Mucosa of descending colon (tissue), 3 donors: Measurements from ENCODE around the gene TRPM1. TPM values are rescaled to one million over a fixed set of nuclear protein-coding genes. Genes with fewer than 3 reads are reported as not detected.

Experiments used
- ATAC-seq: fragments of 200-7000 bp; cut with Tn5 transposase; one replicate; pipeline ENCODE4 v1.9.1; 2020; ENCODE audit warnings: mild to moderate bottlenecking, moderate library complexity
- DNase-seq, 3 donors: peaks; one replicate each; pipeline ENCODE4 v3.0.0-alpha.2; 2020
- H3K36me3 ChIP-seq: fragments of 200-600 bp; one replicate; pipeline ENCODE4 v1.8.0; 2021; ENCODE audit warnings: low read depth, mild to moderate bottlenecking
- H3K4me1 ChIP-seq: fragments of 200-600 bp; one replicate; pipeline ENCODE4 v1.8.0; 2021; ENCODE audit warnings: low read depth, mild to moderate bottlenecking
- H3K4me3 ChIP-seq: fragments of 200-600 bp; one replicate; pipeline ENCODE4 v1.8.0; 2021; ENCODE audit warnings: mild to moderate bottlenecking
- H3K9me3 ChIP-seq: fragments of 200-600 bp; one replicate; pipeline ENCODE4 v1.8.0; 2021; ENCODE audit warnings: mild to moderate bottlenecking
- intact Hi-C, 2 donors: fragments of 100-400 bp; cut with DNase I in 1 of 2; cut with micrococcal nuclease in 1 of 2; formaldehyde crosslinking; loops; one replicate each; pipeline versions ENCODE4 v1.11.0 to v1.11.1; 2022; cut with DNase I, micrococcal nuclease
- total RNA-seq, 3 donors: library from RNA; stranded (reverse); fragmentation: NEBNext Ultra II Directional in 2 of 3; extraction: Animal tissue kit (Norgen Biotek cat#: 25700) in 2 of 3; gene quantifications; one replicate each; pipeline versions ENCODE4 v1.2.1 to v1.2.4, GENCODE V29; 2021 to 2023
- TF ChIP-seq, protein P1 (sequence below): fragments of 200-600 bp; IDR thresholded peaks from one replicate; pipeline ENCODE4 v1.8.0; 2022; ENCODE audit warnings: antibody characterized with exemption, mild to moderate bottlenecking
- donor health status: DM: no; HTN: no; CAD: no; lungs with moderate emphysema.
- donor health status: DM: no; HTN: no; CAD: no.
- donor health status: DM: no; HTN: yes; CAD: no.

TRPM1 gene
- total RNA-seq, 3 donors from 2014 or later, result not detected

DNA sequence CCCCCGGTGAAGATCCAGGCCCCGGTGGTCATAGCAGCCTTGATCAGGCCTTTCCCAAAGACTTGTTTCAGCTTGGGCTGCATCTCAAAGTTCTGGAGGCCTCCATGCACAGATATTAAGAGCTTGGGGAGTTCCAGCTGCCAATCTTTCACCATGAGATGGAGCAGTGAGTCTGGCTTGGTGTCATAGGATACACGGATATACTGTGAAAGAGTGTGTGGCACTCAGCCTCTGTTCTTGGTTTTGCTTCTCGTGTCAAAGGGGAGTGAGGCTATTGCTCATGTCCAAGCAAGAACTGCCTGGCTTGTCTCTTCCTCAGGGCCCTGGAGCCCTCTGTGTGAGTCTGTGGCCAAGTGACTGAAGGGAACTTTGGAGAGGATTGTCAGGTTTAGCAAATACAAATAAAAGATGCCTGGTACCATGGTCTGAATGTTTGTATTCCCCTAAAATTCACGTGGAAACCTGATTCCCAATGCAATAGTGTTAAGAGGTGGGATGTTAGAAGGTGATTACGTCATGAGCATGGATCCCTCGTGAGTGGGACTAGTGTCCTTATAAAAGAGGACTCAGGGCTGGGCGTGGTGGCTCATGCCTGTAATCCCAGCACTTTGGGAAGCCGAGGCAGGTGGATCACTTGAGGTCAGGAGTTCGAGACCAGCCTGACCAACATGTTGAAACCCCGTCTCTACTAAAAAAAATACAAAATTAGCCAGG lies 33.5 kb downstream of the TRPM1 start:
- Histone ChIP-seq H3K4me1 (no peaks in the 10 kb centered on the region), H3K36me3 (no peaks in the 10 kb centered on the region), H3K9me3 (no peaks in the 10 kb centered on the region), H3K4me3 (no peak overlapping the region)
- TF ChIP-seq, protein P1, sequence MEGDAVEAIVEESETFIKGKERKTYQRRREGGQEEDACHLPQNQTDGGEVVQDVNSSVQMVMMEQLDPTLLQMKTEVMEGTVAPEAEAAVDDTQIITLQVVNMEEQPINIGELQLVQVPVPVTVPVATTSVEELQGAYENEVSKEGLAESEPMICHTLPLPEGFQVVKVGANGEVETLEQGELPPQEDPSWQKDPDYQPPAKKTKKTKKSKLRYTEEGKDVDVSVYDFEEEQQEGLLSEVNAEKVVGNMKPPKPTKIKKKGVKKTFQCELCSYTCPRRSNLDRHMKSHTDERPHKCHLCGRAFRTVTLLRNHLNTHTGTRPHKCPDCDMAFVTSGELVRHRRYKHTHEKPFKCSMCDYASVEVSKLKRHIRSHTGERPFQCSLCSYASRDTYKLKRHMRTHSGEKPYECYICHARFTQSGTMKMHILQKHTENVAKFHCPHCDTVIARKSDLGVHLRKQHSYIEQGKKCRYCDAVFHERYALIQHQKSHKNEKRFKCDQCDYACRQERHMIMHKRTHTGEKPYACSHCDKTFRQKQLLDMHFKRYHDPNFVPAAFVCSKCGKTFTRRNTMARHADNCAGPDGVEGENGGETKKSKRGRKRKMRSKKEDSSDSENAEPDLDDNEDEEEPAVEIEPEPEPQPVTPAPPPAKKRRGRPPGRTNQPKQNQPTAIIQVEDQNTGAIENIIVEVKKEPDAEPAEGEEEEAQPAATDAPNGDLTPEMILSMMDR, result no peak
- DNase-seq, result no peak
- no peak for ATAC-seq
- intact Hi-C loops, result loop anchor here in 1 of 2 donors (10.0 kb wide), 1 partner anchor 53 kb away; no protein-coding TSS in a partner anchor

DNA sequence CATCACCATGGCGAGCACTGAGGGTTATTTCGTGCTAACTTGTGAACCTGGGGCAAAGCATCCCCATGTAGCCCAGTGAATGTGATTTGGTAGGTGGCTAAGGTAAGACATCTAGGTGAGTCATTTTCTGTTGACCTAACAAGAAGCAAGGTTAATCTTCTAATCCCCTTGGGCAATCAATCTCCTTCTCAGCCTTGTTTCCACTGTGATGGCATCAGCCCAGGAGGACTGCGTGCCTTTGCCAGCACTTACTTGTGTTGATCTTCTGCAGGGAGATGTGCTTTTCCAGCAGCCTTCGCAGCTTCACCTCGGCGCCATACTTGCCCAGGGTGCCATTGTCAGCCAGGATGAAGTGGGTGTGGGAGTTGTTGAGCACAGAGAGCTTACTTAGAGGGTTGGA lies 35.7 kb downstream of the TRPM1 start:
- no peaks in the 10 kb centered on the region for H3K36me3 ChIP-seq
- TF ChIP-seq, protein P1, result no peak
- DNase-seq, result no peak
- no peaks in the 10 kb centered on the region for H3K9me3 ChIP-seq
- intact Hi-C loops, result loop anchor here in 1 of 2 donors (10.0 kb wide), 1 partner anchor 51 kb away; no protein-coding TSS in a partner anchor
- H3K4me3 ChIP-seq, result no peak overlapping the region
- no peak for ATAC-seq
- no peaks in the 10 kb centered on the region for H3K4me1 ChIP-seq

DNA sequence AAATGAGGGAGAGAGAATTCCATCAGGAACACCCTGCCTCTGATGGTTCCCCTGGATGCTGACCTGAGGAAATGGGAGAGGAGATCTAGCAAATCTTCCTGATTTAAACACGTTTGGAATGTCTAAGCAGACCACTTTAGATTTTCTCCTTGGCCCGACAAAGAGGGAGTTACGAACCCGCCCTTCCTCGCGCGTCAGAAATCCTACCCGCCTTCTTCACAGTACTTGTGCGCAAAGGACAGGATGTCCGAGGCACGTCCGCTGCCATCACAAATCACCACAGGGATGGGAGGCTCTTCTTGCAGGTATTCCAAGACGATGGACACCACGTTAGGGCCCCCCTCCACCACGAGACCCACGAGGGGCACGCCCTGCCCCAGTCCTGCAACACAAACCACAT lies 38.6 kb downstream of the TRPM1 start:
- DNase-seq (no peak), ATAC-seq (no peak)
- intact Hi-C loops, result loop anchor here in 1 of 2 donors (10.0 kb wide), 1 partner anchor 48 kb away; no protein-coding TSS in a partner anchor
- Histone ChIP-seq H3K4me1 (no peaks in the 10 kb centered on the region), H3K4me3 (no peak overlapping the region), H3K9me3 (no peaks in the 10 kb centered on the region), H3K36me3 (no peaks in the 10 kb centered on the region)
- TF ChIP-seq, protein P1, result no peak

DNA sequence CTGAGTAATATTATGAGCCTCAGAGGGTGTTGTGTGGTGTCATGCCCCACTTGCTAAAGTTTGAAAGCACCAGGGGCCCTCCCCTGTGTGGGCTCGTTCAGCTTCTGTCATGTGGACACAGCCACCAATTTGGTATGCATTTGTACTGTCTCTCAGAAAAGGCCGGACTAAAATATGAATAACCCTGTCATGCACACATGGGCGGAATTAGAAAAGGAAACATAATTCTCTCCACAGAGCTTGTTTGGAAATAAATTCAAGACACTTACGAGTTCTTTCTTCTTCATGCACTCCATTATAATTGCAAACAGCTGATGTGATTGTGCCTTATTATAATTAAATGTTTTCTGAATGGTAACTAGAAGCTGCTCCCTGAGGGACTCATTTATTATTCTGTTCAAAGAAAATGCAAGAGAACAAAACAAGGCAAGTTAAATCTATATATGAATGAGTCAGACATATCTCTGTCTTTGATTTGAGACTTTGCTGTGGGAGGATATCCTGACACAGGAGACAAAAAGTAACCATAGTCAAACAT lies 39.1 kb downstream of the TRPM1 start:
- TF ChIP-seq, protein P1, result no peak
- intact Hi-C loops, result loop anchor here in 1 of 2 donors (10.0 kb wide), 1 partner anchor 48 kb away; no protein-coding TSS in a partner anchor
- DNase-seq, result no peak
- H3K4me3 ChIP-seq, result no peak overlapping the region
- ATAC-seq, result no peak
- H3K9me3 ChIP-seq, result no peaks in the 10 kb centered on the region
- no peaks in the 10 kb centered on the region for H3K4me1 ChIP-seq
- no peaks in the 10 kb centered on the region for H3K36me3 ChIP-seq

DNA sequence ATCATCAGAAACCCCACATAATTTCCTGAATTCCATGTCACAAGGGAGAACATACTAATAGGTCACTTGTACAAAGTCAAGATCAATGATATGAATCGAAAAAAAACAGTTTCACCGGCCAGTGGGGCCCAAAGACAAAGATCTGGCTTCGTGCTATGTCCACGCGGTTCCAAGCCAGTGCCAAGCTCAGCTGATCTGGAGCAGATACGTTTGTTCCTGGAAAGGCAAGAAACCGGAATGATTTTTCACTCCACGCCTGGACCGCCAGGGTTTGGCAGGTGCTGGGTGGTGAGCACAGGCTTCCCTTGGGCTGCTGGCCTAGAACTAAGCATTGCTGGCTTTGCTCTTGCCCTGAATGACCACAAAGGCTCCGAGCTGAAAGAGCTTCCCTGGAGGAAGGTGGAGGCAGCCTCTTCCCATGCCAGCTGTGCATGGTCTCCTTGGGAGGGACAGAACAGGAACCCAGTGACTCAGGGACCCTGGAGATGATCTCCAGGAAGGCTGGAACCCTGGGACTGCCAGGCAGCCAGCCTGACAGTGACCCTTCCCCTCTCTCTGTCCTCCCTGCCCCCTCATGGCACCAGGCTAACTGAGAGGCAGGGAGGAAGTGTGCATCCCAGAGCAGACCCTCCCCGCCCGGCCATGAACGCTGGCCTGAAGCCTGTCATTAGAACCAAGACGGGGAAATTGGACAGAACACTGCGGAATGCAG lies 40.9 kb downstream of the TRPM1 start:
- Histone ChIP-seq H3K9me3 (no peaks in the 10 kb centered on the region), H3K36me3 (no peaks in the 10 kb centered on the region), H3K4me1 (no peaks in the 10 kb centered on the region), H3K4me3 (no peak overlapping the region)
- intact Hi-C loops, result loop anchor here in 1 of 2 donors (10.0 kb wide), 1 partner anchor 46 kb away; no protein-coding TSS in a partner anchor
- DNase-seq (no peak), ATAC-seq (no peak)
- TF ChIP-seq, protein P1, result no peak
